Measurements from ENCODE around the gene HIF1AN. TPM values are rescaled to one million over a fixed set of nuclear protein-coding genes. Genes with fewer than 3 reads are reported as not detected.

HIF1AN gene
- total RNA-seq, 1 experiment from 2014 or later = 6.2 TPM

DNA sequence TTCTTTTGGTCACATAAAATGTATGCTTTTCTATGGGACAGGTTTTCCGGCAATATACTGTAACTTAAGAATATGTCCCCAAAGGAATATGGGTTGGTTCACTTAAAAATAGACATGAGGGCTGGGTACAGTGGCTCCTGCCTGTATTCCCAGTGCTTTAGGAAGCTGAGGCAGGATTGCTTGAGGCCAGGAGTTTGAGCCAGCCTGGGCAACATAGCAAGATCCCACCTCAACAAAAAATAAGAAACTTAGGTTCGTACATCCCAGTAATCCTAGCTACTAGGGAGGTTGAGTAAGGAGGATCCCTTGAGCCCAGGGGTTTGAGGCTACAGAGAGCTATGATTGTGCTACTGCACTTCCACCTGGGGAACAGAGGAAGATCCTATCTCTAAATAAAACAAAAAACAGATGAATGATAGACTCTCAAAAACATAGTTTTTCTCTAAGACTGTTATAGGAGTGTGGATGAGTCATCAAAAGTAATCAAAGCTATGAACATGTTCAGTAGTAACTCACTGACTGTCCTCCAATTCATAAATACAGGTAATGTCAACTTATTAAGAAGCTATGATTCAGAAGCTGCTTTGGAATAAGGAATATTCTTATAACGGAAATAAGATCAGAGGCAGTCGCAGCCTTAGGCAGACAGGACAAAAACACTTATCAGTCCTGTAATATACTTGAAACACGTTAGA, 13.5 kb upstream of the HIF1AN start:
- DNase-seq (ENCODE audit: low spot score) = no peak

GRCh38 chr10:100522945-100523344, 12.8 kb upstream of the HIF1AN start:
- no peak for DNase-seq (ENCODE audit: low spot score)

DNA sequence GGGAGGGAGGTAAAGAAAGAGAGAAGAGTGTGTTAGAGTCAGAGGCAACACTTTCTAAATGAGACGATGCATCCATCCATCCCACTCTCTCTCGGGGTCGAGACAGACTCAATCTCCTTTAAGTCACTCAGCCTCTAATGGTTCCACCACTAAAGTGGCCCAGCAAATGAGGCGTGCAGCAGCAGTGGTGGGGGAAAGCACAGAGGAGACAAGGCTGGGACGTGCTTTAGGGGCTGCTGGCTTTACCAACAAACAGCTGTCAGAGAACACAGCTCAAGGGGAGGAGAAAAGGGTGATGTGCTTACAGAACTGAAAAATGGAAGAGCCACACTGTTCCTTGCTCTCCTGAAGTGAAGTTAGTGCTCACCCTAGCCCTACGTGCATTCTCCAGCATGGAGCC, 11.5 kb upstream of the HIF1AN start:
- no peak for DNase-seq (ENCODE audit: low spot score)

DNA sequence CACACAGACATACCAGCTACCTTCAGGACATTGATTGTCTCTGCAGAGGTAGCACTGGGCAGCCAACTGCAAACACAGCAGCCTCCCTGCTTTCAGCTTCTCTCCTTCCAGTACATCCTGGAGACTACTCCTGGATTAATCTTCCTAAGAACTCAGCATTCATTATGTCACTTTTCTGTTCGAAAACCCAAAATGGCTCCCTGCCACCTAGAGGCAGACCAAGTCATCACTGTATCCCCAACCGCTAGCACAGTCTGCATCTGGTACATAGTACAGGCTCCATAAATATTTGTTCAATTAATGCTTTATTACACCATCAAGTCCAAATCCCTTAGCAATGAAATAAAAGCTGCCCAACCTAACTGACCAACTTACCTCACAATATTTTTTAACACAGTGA, 11.1 kb upstream of the HIF1AN start:
- no peak for DNase-seq (ENCODE audit: low spot score)

DNA sequence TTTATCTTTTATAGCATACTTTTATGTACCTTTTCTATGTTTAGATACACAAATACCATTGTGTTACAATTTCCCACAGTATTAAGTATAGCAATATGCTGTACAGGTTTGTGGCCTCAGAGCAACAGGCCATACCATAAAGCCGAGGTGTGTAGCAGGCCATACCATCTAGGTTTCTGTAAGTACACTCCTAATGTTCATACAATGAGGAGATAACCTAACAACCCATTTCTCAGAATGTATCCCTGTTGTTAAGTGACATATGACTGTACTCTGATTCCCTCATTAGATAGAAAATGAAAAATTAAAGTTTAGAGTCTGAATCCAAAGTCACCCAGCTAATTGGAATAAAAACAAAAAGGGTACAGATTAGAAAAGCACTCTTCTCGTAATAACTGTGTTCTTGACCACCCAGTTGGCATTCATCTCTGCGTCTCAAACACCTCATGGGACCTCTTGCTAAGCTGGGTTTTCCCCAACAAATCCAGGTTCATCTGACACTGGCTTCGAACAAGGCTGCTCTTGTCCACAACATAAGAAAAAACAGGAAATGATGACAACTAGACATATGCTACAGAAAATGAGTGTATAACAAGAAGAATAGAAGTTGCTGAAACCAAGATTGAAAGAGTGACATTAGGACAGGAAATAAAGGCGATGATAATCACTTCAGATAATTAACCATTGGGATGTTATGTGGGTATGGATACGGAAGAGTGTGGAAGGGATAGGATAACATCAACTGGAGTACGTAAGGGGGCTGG, 7.4 kb upstream of the HIF1AN start:
- no peak for DNase-seq (ENCODE audit: low spot score)

DNA sequence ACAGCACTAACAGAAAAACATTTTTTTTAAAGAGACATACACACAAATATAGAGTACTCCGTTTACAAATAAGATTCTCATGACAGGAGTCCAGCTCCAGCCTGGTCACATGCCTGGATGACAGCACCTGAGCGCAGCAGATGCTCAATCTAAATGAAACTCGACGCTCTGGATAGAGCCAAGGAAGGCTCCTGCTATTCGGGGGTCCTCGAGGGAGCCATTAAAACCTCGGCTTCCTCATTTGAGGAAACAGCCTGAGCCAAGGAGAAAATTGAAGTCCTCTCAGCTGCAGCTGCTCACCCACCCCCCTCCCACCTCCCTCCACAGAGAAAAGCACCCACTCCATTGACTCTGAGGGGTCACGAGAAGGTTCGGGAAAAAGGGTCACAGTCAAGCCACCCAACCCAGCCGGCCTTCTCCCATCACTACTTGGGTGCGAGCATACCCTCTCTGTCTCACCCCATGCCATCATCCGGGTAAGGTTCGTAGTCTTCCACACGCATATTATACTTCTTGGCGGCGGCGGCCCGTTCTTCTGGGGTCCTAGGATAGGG, 6.7 kb upstream of the HIF1AN start:
- no peak for DNase-seq (ENCODE audit: low spot score)

GRCh38 chr10:100529475-100530298, 6.1 kb upstream of the HIF1AN start, which contains the start of gene NDUFB8:
TSS of gene NDUFB8 (minus strand) at chr10:100529871. CDS start at chr10:100529851, 20 bp downstream.
- peak; percentile 43 for DNase-seq (ENCODE audit: low spot score)

DNA sequence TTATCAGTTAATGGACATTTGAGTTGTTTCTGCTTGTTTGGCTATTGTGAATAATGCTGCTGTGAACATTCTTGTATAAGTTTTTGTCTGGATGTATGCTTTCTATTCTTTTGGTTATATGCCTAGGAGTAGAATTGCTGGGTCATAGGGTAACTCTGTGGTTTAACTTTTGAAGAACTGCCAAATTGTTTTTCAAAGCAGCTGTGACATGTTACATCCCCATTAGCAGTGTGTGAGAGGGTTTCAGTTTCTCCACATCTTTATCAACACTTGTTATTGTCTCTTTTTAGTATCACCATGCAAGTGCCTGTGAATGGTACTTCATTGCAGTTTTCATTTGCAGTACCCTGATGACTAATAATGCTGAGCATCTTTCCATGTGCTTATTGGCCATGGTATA, 4.0 kb upstream of the HIF1AN start:
- no peak for DNase-seq (ENCODE audit: low spot score)

DNA sequence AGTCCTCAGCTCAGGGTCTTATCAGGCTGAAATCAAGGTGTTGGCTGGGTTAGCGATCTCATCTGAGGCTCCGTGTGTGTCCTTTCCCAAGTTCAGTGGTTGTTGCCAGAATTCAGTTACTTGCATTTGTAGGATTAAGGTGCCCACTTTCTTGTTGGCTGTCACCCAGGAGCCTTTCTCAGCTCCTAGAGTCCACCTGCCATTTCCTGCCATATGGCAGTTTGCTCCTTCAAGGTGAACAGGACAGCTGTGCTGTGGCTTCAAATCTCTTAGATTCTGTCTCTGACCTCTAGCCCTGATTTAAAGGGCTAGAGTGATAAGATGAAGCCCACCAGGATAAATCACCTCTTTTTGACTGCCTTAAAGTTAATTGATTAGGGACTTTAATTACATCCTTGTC, 1.0 kb upstream of the HIF1AN start:
- no peak for DNase-seq (ENCODE audit: low spot score)

DNA sequence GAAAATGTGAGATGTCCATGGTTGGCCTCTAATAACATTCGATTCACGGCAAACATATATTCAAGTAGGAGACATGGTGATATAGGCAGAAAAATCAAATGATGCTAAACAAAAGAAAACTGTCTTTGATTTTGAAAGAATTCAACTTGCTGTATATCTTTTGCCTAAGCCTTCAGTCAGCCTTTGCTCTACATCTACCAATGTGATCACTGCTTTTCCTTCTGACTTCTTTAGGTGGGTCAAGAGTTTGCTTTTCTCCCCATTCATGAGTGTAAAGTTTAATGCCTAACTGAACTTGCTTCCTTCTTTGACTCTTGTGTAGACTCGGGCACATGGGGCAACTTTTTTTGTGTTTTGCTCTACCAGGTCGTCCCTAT, 417 bp upstream of the HIF1AN start:
- DNase-seq (ENCODE audit: low spot score) = no peak

GRCh38 chr10:100537475-100537874, 1.7 kb downstream of the HIF1AN start:
- DNase-seq (ENCODE audit: low spot score) = no peak

GRCh38 chr10:100544950-100545349, 9.2 kb downstream of the HIF1AN start:
- no peak for DNase-seq (ENCODE audit: low spot score)

GRCh38 chr10:100551196-100551595, 15.5 kb downstream of the HIF1AN start:
- DNase-seq (ENCODE audit: low spot score) = no peak

GRCh38 chr10:100551738-100552137, 16.0 kb downstream of the HIF1AN start:
- DNase-seq (ENCODE audit: low spot score) = no peak

GRCh38 chr10:100553929-100554328, 18.2 kb downstream of the HIF1AN start:
- no peak for DNase-seq (ENCODE audit: low spot score)

- no peak for DNase-seq (ENCODE audit: low spot score)
Measured at GRCh38 chr10:100554902-100555301, 19.2 kb downstream of the HIF1AN start.

- no peak for DNase-seq (ENCODE audit: low spot score)
Measured at GRCh38 chr10:100560248-100560647, 24.5 kb downstream of the HIF1AN start.

DNA sequence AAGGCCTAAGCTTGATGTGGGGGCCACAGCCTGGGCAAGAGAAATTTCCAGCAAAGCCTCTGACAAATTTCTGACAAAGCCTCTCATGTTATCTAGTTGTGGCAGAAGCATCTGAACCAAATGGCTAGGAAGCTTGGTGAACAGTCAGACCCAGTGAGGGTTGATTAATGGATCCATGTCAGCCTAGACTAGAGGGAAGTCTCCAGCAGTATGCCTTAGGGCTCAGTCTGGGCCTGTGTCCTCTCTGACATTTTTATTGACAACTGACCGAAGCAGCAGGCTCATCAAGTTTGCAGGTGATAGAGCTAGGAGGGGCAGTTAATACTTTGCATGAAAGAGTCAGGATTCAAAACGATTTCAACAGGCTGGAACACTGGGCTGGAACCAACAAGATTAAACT, 25.3 kb downstream of the HIF1AN start:
- DNase-seq (ENCODE audit: low spot score) = no peak

DNA sequence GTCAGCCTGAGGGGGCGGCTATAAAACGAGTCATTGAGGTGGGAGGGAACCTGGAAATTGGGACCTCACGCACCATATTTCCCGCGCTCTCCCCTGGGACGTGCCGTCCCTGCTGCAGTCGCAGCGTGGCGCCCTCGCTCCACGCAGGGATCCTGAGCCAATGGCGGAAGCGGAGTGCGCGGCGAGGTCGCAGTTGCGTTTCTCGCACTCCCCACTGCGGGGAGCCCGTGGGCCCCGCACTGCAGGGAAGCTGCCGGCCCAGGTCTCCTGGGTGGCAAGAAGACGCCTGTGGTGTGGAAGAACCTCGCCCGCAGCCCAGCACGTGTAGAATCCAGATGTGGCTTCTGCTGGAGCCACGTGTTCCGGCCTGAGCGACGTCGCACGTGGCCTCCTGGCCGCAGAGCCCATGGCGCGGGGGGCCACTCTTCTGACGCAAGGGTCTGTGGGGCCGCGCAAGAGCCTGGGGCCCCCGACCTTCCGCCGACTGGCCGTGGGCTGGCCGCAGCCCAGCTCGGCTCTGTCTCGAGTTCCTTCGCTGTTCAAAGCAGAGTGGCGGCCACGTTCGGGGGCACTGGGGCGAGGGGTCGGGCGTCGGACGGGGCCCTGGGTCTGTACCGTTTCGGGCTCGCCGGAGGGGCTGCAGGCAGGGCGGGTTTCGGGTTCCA, 26.4 kb downstream of the HIF1AN start:
- DNase-seq (ENCODE audit: low spot score) = no peak

DNA sequence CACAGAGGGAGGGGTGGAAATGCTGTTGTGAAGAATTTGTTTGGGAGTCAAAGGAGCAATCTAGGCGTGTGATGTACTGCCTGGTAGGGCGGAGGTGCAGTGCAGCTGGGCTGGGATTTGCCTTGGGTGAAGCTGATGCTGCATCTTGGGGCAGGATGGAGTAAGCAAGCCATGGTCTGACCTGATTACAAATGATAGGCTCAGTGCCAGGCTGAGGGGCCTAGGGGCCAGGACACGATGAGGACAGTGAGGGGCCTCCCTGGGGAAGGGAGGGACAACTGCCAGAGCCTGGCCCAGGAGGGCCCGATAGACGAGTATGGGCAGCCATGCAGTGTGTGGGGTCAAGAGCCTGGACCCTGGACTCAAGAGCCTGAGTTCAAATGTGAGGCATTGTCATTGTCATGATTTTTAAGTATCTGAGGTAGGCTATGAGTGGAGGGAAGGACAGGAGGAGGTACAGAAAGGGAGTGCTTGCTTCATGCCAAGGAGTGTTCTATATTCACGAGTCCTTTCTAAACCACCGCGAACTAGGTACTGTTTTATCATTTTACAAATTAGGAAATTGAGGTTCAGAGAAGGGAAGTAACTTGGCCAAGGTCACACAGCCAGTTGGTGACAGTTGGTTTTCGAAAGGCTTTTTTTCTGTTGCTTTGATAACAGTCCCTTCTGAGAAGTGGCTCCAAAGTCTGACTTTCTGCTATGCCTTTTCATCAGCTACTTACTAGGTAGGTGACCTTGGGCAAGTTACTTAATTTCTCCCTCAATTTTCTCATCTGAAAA, 29.7 kb downstream of the HIF1AN start:
- DNase-seq (ENCODE audit: low spot score) = no peak

GRCh38 chr10:100566561-100566960, 30.8 kb downstream of the HIF1AN start:
- DNase-seq (ENCODE audit: low spot score) = no peak
